HuH-7 (cell line): ENCODE data around the gene C11orf21.

ENCODE experiments used
- DNase-seq: peaks from one replicate; pipeline ENCODE4 v3.0.0; 2011; ENCODE audit warnings: low spot score

Gene C11orf21

DNA sequence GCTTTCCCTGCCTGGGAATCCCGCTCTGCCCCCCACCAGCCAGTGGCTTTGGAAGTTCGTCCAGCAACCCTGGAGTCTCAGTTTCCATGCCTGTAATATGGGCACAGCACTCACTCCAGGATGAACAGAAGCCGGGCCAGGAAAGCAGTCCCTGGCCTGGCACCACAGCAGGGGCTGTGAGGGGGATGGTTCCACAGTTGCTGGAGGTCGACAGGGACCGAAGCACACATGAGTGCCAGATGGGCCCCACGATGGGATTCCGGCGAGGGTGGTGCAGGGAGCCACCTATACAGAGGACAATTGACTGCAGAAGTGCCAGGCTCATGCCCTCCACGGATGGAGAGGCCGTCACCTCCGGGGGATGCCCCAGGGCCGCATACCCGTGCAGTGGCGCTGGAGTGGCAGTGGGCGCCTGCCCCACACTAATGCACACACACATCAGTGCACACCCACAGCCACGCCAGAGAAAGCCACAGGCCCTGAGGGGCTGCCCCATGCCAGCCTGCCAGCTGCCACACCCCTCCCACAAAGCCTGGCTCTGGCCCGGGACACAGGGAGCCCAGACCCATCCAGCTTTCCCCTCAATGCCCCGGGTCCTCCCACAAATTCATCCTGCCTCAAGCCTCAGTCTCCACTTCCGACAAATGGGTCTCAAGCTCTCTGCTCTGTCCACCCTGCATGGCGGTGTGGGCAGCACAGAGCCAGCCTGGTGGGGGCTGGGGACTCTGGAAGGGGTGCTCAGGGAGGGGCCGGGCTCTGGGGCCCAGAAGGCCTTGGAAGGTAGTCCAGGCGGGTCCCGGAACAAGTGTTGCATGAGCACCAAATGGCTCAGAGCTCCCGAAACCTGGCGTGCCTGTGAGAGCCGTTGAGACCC is 41.0 kb downstream of the C11orf21 start:
- DNase-seq, result no peak

DNA sequence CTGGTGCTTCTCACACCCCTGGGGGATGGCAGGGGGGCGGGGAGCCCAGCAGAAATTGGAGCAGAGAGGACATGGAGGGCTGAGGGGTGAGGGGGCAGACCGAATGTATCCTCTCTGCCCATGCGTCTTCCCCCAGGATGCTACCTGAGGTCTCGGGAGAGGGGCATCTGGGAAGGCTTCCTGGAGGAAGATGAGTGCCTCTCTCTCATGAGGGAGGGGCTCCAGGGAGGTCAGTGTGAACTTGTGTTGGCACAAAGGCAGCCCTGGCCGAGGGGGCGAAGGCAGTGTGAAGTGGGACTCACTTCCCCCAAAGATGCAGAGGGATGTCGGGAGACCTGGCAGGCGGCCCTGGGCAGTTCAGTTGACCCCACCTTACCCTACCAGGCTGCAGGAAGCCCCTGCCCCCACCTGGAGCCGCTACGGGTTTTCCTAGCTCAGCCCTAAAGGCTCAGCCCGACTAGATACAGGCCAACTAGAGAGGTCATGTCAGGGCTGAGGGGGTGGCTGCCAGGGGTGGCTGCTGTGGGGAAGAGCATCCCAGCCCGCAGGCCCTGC is 41.7 kb downstream of the C11orf21 start:
- DNase-seq, result no peak

DNA sequence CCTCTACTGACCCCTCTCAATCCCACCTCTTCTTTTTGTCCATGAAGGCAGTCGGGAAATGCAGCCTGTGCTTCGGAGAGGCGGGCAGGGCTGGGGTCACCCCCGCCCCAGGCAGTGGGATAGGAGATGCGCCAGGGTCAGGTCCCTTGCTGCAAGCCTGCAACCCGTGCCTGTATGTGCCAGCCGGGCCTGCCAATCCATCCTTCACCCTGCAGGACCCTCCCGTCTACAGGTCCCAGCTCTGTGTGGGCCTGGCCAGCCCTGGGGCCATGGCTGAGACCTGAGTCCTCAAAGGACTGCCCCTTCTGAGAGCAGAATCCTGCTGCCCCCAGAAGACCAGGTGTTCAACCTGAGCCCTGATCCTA is 42.3 kb downstream of the C11orf21 start:
- no peak for DNase-seq

DNA sequence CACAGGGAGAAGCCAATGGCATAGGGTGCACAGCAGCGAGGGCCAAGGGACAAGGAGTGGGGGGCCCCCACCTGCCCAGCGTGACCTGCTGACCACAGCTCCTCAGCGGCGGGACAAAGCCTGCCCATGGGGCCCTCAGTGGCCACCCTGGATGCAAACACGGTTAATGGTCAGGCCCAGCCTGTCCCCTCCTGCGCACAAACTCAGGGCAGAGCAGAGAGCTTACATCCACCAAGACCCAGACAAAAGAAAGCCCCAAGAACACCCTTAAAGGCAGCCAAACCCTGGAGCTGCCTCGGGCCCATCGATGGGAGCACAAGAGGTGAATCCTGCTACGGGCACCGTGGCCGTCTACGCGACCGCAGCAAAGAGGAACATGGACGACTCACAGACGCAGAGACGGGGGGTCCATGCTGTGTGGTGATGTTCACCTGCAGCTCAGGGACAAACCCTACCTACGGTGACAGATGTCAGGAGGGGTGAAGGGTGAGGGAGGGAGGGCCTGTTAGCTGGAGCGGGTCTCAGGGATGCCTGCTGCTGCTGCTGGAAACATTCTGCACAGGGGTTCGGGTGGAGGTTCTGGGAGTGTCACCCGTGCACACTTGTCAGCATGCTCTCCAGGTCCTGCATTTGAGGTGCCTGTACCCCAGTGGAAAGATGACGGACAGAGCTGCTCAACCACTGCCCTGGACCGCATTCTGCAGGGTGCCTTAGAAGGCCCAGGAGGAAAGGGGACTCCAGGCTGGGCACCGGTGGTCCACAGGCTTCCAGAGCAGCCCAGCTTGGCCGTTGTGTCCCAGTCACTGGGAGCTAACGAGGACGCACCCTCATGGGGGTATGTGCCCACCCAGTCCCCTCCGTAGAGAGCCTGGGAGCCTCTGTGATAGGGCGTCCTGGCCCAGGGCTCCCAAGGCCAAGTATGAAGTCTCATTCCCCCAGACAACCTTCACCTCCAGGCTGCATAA is 42.9 kb downstream of the C11orf21 start:
- no peak for DNase-seq

DNA sequence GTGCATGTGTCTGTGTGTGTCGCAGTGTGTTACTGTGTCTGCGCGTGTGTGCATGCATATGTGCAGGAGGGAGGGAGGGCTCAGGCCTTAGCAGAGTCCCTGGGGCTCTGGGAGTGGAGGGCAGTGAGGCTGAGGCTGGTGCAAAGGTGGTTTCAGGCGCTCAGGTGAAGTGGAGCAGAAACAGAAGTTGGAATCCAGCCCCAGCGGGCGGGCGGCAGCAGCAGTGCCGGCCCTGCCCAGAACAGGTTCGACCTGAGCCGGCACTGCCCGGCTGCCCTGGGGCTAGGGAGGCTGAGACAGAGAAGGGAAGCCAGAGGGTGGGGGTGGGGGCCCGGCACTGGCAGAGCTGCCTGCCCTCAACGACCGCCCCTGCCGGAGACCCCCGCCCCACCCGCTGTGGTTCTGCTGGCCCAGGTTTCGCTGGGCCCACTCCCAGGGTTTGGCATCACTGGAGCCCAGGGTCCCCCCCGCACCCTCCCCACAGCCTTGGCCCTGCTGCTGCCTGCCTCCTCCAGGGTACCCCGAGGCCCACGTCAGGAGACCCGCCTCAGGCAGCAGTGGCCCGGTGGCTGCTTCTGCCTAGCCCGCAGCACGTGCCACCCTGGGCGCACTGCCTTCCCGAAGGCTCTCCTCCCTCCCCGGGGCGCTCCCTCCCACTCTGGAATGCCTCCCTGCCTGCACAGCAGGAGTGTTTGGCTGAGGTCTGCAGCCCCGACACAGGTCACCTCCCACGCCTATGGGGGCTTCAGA is 44.6 kb downstream of the C11orf21 start:
- DNase-seq, result no peak

DNA sequence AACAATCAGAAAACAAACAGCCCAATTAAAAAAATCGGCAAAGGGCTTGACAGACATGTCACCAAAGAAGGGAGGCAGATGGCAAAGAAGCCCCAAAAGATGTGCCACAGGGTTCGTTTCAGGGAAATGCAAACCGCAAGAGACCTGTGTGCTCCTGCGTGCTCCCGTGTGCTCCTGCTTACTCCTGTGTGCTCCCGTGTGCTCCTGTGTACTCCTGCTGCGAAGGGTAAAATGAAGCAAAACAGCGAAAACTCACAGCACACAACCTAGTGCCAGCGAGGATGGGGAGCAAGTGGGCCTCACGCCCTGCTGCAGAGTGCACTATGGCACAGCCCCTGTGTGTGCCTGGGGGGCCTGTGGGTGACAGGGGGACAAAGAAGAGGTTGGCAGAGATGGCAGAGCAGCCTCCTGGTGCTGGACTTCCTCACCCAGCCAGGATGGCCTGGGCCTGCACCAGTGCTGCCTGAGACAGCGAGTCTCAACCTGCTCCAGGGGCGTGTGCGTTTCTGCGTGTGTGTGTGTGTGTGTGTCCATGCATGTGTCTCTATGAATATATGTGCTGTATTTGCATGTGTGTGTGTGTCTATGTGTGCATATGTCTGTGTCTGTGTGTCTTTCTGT is 45.3 kb downstream of the C11orf21 start:
- no peak for DNase-seq

DNA sequence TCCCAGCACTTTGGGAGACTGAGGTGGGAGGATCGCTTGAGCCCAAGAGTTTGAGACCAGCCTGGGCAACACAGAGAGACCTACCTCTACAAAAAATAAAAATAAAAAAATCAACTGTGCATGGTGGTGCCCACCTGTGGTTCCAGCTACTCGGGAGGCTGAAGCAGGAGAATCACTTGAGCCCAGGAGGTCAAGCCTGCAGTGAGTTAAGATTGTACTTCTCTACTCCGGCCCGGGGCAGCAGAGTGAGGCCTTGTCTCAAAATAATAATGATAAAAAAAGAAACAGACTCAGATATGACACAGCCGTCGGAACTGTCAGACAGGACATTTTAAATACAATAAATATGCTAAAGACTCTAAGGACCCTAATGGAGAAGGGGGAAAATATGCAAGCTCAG is 49.7 kb downstream of the C11orf21 start:
- DNase-seq, result no peak

DNA sequence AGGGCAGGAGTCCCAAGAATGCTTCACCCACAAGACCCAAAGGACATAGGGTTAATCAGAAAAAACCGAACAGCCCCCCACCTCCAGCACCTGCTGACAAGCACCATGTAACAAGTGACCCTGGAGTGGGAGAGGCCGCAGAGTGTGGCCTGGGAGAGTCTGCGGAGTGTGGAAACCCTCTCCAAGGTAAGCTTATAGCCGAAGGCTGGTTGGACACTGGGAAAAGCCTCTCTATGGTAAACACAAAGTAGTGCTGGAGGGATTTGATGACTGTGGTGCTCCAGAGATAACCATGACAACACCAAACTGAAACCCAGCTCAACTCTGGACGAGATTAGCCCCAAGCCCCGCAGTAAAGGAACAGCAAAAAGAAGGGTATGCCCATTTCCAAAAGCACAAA is 50.6 kb downstream of the C11orf21 start:
- DNase-seq, result no peak

DNA sequence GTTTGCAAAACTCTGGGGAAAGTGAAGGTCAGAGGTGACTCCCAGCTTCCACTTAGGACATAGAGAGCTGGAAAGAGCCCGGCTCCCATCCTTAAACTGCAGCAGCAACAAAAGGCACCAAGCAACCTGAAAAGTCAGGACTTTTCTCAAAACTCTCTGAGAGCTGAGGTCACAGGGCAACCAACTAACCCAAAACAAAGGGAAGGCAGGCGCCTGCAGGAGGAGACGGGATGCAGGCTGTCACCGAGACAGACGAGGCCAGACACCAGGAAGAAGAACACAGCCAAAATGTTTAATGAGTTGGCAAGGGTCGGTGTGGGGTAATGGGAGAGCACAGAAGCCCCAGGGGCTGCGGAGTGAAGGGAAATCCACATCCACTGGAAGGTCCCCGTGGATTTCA is 51.2 kb downstream of the C11orf21 start:
- DNase-seq, result no peak

DNA sequence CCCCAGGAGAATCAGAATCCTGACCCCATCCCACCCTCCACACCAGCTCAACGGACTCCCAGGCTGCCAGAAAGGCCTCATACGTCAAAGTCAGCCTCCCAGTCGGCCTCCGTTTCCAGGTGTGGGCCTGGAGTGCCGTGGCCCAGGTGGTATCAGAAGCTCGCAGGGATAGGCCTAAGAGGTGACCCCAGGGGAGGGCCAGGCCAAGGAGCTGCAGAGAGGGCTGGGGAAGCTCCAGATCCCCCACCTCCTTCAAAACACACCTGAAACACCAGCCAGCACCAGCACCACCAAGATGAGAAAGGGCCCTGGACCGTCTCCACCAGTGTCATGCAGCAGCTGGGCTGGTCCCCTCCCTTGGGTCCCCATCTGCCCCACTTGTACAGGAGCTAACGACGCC is 51.7 kb downstream of the C11orf21 start:
- no peak for DNase-seq

DNA sequence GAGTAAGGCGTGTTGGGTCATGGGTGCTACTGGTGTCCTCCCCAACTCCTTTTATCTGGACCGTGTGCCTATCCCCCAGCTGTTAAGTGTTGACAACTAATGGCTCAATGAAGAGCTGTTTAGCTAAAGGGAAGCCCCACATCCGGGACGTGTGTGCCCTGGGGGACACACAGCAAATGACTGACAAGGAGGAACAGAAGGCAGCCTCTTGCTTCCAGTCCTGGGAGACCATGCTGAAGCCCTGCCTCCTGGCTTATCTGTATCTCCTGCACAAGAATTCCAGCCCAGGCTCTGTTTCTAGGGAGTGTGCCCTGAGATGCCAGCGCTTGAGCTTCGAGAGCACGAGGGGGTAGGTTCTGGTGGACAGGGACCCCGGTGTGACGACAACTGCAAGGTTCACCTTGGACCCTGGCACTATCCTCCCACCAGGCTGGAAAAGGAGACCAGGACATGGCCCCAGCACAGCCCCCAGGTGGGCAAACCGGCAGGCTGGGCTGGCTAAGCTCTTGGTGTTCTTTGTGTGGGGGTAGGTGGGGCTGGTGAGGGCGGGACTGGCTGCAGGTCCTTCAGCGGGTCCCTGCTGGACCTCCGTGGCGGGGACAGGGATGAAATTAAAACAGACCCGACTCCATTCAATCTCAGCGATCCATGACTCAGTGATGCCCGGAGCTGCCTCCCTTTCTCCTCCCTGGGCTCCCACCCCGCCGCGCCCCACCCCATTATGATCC is 52.4 kb downstream of the C11orf21 start:
- DNase-seq, result no peak

DNA sequence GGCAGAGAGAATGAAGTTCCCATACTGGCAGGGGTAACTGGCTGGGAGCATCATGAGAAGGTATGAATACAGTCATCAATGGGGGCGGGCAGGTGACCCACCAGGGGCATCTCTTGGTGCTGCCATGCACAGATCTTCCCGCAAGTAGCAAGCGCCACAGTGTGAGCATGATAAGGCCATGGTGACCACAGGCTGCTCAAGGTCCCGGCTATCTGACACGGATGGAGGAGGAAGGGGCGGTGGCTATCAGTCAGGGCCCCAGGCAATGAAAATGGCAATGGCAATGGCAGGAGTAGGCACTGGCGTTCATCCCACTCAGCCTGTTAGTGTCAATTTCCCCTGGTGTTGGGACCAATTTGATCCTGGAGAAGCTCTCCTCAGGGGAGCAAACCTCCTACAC is 53.0 kb downstream of the C11orf21 start:
- DNase-seq, result no peak

DNA sequence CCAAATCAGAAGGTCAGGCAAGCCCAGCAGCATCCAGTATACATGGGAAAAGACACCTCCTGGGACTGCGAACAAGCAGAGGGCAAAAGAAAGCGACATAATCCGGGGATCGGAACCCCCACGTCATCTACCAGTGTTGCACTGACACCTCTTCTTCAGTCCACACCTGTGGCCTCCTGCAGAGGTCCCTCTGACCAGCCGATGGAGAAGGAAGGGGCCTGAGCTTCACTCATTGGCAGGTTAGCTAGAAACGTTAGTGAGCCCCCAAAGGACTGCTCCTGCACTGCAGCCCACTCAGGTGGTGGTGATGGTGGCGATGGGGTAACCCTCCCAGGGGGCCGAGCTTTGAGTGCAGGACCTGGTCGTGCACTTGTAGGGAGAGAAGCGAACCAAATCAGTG is 53.5 kb downstream of the C11orf21 start:
- DNase-seq, result no peak

DNA sequence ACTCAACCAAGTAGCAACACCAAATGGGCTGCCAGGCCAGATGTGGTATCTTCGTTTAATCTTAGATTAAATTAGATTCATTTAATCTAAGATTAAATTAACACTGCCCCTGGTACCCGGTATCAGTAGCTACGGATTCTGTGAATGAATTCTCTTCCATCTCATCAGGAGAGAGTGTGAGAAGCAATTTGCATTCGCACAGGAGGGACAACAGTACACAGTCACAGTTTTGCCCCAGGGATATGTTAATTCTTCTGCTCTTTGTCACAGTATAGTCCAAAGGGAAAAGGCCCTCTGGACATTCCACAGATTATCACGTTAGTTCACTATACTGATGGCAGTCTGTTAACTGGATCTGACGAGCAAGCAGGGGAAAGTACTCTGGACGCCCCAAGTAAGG is 54.2 kb downstream of the C11orf21 start:
- DNase-seq, result no peak
